Thoracic aorta (tissue), 2 donors: ENCODE measurements around the gene PDCD1LG2. TPM values are rescaled to one million over a fixed set of nuclear protein-coding genes. Genes with fewer than 3 reads are reported as not detected.
A peak's percentile ranks its signal among the peaks of the same experiment; 100 is the strongest.

Experiments used
- ATAC-seq: fragments of 150-250 bp; one replicate; pipeline ENCODE4 v1.8.0; 2017; ENCODE audit warnings: low read depth; ENCODE audit not compliant: insufficient number of reproducible peaks, low FRiP score
- DNase-seq: peaks from one replicate; pipeline ENCODE4 v3.0.0-alpha.2; 2020; ENCODE audit warnings: low spot score
- H3K27ac ChIP-seq, 2 donors: fragments of 200-600 bp; sonication (generic); 1 replicate in 1 of 2; 2 replicates in 1 of 2; pipeline ENCODE4 v1.5.1; 2016; ENCODE audit warnings: mild to moderate bottlenecking in 2 of 2, moderate library complexity in 2 of 2
- H3K27me3 ChIP-seq: fragments of 200-600 bp; sonication (generic); replicated peaks from 2 replicates; pipeline ENCODE4 v1.6.0; 2016; ENCODE audit warnings: mild to moderate bottlenecking; ENCODE audit not compliant: insufficient read depth
- H3K36me3 ChIP-seq: fragments of 200-600 bp; sonication (generic); one replicate; pipeline ENCODE4 v1.5.1; 2016
- H3K4me1 ChIP-seq, 2 donors: fragments of 200-600 bp; sonication (generic); 1 replicate in 1 of 2; 2 replicates in 1 of 2; pipeline versions ENCODE4 v1.5.1 to v1.6.0; 2016; ENCODE audit warnings: low read depth in 2 of 2, mild to moderate bottlenecking in 1 of 2; ENCODE audit not compliant: control insufficient read depth in 1 of 2
- H3K4me3 ChIP-seq: fragments of 200-600 bp; sonication (generic); 2 replicates; pipeline ENCODE4 v1.5.1; 2016; ENCODE audit warnings: mild to moderate bottlenecking
- H3K9me3 ChIP-seq: fragments of 200-600 bp; sonication (generic); 2 replicates; pipeline ENCODE4 v1.5.1; 2016
- total RNA-seq, 2 donors: library from RNA; depleted of rRNA; stranded (reverse); fragments of >200 nt; gene quantifications; one replicate each; pipeline versions ENCODE4 v1.1.0 to v1.2.3, GENCODE V29; 2016
- TF ChIP-seq, protein P1 (sequence below): fragments of 200-600 bp; sonication (generic); IDR thresholded peaks from one replicate; pipeline ENCODE4 v1.5.1; 2019; ENCODE audit warnings: antibody characterized with exemption

PDCD1LG2 gene
- total RNA-seq, 2 donors from 2014 or later = 1.1 to 4.5 TPM

DNA sequence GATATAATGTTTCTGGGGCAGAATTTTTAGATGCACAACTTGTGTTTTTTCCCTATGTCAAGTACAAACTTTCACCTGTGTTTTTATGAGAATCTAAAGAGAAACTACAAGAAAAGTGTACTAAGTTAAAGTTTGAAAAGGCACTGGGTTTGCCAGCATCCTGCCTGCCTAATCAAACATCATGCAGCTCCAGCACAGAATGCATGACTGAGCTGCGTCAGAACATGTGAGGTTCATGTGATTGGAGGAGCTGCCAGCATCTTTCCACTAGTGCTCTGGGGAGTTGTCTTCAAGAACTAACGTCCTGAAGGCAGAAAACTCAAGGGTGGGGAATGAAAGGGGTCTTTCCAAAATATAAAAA is 72.5 kb downstream of the PDCD1LG2 start:
- ATAC-seq (no peak), DNase-seq (no peak)
- H3K27me3 ChIP-seq = no peaks in the 10 kb centered on the region
- no peaks in the 10 kb centered on the region for H3K36me3 ChIP-seq
- peak overlapping the region; percentile 38 to 45 for H3K27ac ChIP-seq
- no peaks in the 10 kb centered on the region for H3K9me3 ChIP-seq
- TF ChIP-seq, protein P1, sequence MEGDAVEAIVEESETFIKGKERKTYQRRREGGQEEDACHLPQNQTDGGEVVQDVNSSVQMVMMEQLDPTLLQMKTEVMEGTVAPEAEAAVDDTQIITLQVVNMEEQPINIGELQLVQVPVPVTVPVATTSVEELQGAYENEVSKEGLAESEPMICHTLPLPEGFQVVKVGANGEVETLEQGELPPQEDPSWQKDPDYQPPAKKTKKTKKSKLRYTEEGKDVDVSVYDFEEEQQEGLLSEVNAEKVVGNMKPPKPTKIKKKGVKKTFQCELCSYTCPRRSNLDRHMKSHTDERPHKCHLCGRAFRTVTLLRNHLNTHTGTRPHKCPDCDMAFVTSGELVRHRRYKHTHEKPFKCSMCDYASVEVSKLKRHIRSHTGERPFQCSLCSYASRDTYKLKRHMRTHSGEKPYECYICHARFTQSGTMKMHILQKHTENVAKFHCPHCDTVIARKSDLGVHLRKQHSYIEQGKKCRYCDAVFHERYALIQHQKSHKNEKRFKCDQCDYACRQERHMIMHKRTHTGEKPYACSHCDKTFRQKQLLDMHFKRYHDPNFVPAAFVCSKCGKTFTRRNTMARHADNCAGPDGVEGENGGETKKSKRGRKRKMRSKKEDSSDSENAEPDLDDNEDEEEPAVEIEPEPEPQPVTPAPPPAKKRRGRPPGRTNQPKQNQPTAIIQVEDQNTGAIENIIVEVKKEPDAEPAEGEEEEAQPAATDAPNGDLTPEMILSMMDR = no peak
- no peak overlapping the region for H3K4me3 ChIP-seq
- peaks cover 8 to 24% of the 10 kb centered on the region in 2 donors for H3K4me1 ChIP-seq

DNA sequence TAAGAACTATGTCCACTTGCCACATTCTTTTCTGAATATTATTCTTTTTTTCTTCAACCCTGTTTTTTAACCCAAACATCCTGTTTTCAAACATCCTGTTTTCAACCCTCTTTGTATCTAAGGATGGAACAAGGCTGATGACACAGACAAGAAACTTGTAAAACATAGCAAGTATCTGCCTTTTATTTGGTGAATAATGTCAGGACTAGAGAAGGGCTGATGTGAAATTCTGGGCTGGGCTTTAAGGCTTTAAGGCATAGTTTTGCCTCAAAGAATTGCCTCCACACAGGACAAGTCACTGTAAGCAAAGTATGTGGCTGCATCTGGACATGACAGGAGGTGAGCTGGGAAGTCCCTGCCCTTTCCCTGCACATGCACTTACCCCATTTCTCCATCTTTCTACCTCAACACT is 76.1 kb downstream of the PDCD1LG2 start:
- no peaks in the 10 kb centered on the region for H3K9me3 ChIP-seq
- no peaks in the 10 kb centered on the region for H3K36me3 ChIP-seq
- no peak for ATAC-seq
- no peak overlapping the region for H3K4me3 ChIP-seq
- TF ChIP-seq, protein P1 = no peak
- no peak overlapping the region for H3K27ac ChIP-seq
- DNase-seq = no peak
- no peaks in the 10 kb centered on the region for H3K27me3 ChIP-seq
- H3K4me1 ChIP-seq = peaks cover 0 to 13% of the 10 kb centered on the region in 2 donors

DNA sequence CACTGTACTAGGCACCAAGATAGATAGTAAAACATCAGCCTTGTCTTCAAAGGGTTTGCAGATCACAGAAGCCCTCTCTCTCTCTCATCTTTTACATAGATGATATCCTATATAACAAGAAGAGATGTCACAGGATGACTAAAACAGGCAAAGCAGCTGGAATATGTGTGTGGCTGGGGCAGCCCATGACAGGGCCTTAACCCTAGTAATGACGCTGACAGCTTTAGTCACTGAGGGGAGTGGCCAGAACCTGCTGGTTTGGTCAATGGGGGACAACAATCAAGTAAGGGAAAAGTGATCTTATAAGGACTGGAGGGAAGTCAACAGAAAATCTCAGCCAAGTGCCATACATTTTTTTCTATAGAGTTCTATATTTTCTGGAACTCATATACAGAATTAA is 76.7 kb downstream of the PDCD1LG2 start:
- H3K9me3 ChIP-seq = no peaks in the 10 kb centered on the region
- TF ChIP-seq, protein P1 = no peak
- H3K27ac ChIP-seq = no peak overlapping the region
- H3K4me1 ChIP-seq = peaks cover 0 to 13% of the 10 kb centered on the region in 2 donors
- ATAC-seq (no peak), DNase-seq (no peak)
- no peaks in the 10 kb centered on the region for H3K36me3 ChIP-seq
- no peaks in the 10 kb centered on the region for H3K27me3 ChIP-seq
- H3K4me3 ChIP-seq = no peak overlapping the region

DNA sequence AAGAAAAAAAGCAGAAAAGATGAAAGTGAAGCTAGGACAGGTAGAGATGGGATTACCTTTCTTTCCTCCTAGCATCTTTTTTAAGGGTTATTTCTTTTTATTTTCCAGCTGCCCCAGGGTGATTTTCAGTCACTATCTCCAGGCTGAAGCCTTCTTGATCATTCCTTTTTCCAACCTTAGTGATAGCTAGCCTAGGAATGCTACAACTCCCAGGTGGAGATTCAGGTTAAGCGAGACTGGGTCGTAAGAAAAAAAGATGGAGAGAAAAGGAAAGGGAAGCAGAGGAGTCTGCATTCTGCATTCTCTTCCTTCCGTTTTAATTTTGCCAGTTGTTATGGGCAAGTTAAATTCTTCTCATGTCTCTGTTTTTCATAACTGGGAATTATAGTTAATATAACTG is 81.9 kb downstream of the PDCD1LG2 start:
- H3K4me1 ChIP-seq = peaks cover 0 to 17% of the 10 kb centered on the region in 2 donors
- no peaks in the 10 kb centered on the region for H3K9me3 ChIP-seq
- H3K36me3 ChIP-seq = no peaks in the 10 kb centered on the region
- no peak for ATAC-seq
- H3K27me3 ChIP-seq = no peaks in the 10 kb centered on the region
- H3K27ac ChIP-seq = no peak overlapping the region
- no peak overlapping the region for H3K4me3 ChIP-seq
- TF ChIP-seq, protein P1 = no peak
- no peak for DNase-seq

DNA sequence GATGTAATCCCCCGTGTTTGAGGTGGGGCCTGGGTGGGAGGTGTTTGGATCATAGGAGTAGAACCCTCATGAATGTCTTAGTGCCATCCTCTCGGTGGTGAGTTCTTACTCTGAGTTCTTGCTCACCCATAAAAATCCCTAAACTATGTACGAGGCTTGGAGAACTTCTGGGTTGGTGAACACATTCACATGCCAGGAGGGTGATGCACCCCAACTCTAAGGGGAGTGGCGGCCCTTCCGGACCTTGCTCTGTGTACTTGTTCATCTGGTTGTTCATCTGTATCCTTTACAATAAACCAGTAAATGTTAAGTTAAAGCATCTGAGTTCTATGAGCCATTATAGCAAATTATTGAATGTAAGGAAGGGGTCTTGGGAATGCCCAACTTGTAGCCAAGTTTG is 82.6 kb downstream of the PDCD1LG2 start:
- H3K27ac ChIP-seq = no peak overlapping the region
- H3K36me3 ChIP-seq = no peaks in the 10 kb centered on the region
- no peak for ATAC-seq
- H3K4me1 ChIP-seq = peaks cover 0 to 17% of the 10 kb centered on the region in 2 donors
- no peak for DNase-seq
- TF ChIP-seq, protein P1 = no peak
- no peak overlapping the region for H3K4me3 ChIP-seq
- no peaks in the 10 kb centered on the region for H3K9me3 ChIP-seq
- H3K27me3 ChIP-seq = no peaks in the 10 kb centered on the region
